Fibroblast of lung (primary cell): Measurements from ENCODE around the gene SDK2.

Experiments used
- EZH2 ChIP-seq: IDR thresholded peaks from 2 replicates; pipeline ENCODE4 v1.5.1; 2012; ENCODE audit warnings: low read length, control low read depth, mild to moderate bottlenecking; ENCODE audit errors: missing control alignments
- TF ChIP-seq, protein P1 (sequence below), 2 donors: IDR thresholded peaks in 1 of 2; conservative IDR thresholded peaks in 1 of 2; 1 replicate in 1 of 2; 2 replicates in 1 of 2; pipeline ENCODE4 v1.5.1; 2011 to 2012; ENCODE audit warnings: low read length in 2 of 2, control low read depth in 1 of 2, inconsistent platforms in 1 of 2, low read depth in 1 of 2, mild to moderate bottlenecking in 1 of 2

DNA sequence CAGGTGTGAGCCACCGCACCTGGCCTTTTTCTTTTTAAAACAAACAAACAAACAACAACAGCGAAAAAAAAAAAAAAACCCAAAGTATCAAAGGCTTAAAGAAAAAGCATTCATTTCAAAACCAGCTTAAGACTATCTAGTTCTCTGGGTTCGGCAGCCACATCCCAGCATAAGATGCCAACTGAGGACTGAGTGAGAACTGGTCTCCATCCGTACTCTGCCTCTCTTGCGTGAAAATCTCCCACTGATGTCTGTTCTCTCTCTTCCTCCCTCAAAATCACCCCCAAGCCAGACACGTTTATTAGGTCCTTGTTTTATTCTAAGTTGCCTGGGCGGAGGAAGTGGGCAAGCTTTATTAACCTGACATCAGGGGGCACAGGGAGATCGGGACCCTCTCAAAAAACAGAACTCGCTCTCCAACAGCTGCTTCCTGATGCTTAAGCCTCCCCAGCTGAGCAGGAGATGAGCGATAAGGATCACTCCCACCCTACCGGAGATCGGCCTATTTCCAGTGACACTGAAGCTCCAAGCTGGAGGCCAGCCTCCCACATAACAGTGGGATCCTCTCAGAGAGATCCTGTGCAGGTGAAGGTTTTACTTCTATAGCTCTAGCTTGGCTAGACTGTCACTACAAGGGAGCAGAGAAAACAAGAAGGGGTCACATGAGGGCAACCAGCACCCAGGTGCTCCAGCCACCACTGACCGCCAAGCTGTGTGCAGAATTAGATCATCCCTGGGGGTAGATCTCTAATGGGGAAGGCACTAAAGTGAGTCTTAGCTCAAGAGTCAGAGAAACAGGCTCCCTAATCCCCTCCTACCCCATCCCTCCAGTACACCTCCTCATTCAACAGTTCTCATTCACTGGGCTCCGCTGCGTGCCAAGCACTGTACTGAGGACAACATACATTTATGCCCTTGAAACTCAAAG is 346.0 kb downstream of the SDK2 start:
- TF ChIP-seq, protein P1, sequence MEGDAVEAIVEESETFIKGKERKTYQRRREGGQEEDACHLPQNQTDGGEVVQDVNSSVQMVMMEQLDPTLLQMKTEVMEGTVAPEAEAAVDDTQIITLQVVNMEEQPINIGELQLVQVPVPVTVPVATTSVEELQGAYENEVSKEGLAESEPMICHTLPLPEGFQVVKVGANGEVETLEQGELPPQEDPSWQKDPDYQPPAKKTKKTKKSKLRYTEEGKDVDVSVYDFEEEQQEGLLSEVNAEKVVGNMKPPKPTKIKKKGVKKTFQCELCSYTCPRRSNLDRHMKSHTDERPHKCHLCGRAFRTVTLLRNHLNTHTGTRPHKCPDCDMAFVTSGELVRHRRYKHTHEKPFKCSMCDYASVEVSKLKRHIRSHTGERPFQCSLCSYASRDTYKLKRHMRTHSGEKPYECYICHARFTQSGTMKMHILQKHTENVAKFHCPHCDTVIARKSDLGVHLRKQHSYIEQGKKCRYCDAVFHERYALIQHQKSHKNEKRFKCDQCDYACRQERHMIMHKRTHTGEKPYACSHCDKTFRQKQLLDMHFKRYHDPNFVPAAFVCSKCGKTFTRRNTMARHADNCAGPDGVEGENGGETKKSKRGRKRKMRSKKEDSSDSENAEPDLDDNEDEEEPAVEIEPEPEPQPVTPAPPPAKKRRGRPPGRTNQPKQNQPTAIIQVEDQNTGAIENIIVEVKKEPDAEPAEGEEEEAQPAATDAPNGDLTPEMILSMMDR (conservative IDR thresholded peaks at IDR 0.05 in 1 of 2, IDR thresholded peaks at IDR 0.05 in 1 of 2; ENCODE audit: low read depth in 1 of 2, low read length in 2 of 2), result no peak
- no peak for TF ChIP-seq EZH2
